ENCODE results near the gene ASIC3.

GRCh38 chr7:151010307-151011096, 37.8 kb upstream of the ASIC3 start:
- TF ChIP-seq, protein P1, sequence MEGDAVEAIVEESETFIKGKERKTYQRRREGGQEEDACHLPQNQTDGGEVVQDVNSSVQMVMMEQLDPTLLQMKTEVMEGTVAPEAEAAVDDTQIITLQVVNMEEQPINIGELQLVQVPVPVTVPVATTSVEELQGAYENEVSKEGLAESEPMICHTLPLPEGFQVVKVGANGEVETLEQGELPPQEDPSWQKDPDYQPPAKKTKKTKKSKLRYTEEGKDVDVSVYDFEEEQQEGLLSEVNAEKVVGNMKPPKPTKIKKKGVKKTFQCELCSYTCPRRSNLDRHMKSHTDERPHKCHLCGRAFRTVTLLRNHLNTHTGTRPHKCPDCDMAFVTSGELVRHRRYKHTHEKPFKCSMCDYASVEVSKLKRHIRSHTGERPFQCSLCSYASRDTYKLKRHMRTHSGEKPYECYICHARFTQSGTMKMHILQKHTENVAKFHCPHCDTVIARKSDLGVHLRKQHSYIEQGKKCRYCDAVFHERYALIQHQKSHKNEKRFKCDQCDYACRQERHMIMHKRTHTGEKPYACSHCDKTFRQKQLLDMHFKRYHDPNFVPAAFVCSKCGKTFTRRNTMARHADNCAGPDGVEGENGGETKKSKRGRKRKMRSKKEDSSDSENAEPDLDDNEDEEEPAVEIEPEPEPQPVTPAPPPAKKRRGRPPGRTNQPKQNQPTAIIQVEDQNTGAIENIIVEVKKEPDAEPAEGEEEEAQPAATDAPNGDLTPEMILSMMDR (conservative IDR thresholded peaks at IDR 0.05; ENCODE audit: low read length) = no peak
- no peak for TF ChIP-seq EZH2phosphoT487 (IDR thresholded peaks at IDR 0.05; ENCODE audit: borderline replicate concordance)
